Measurements from ENCODE around the gene MT1X.
"Not testable (repeated sequence)": the region's sequence is repeated elsewhere in the genome, so short reads cannot be mapped to it uniquely, and the experiment has no call there.

The MT1X gene

GRCh38 chr16:56653218-56653617, 29.1 kb upstream of the MT1X start:
- no peak for DNase-seq (ENCODE audit: low read depth in 2 of 2, low spot score in 1 of 2)

- peak; percentile 27 to 47 for DNase-seq (ENCODE audit: low read depth in 2 of 2, low spot score in 1 of 2)
Observed at GRCh38 chr16:56657555-56658326, 24.5 kb upstream of the MT1X start, which contains the start of gene MT1F. Gene MT1F (plus strand): TSS chr16:56657959. CDS start chr16:56658059, 100 bp downstream.

- DNase-seq (ENCODE audit: low read depth in 2 of 2, low spot score in 1 of 2), result no peak
Observed at GRCh38 chr16:56658327-56658875, 23.9 kb upstream of the MT1X start.

- no peak for DNase-seq (ENCODE audit: low read depth in 2 of 2, low spot score in 1 of 2)
Observed at GRCh38 chr16:56662357-56663354, 19.6 kb upstream of the MT1X start.

GRCh38 chr16:56664506-56664905, 17.8 kb upstream of the MT1X start:
- no peak for DNase-seq (ENCODE audit: low read depth in 2 of 2, low spot score in 1 of 2)

GRCh38 chr16:56665286-56666261, 16.7 kb upstream of the MT1X start:
- DNase-seq (ENCODE audit: low read depth in 2 of 2, low spot score in 1 of 2), result not testable (repeated sequence)

- no peak for DNase-seq (ENCODE audit: low read depth in 2 of 2, low spot score in 1 of 2)
Observed at GRCh38 chr16:56667581-56668571, 14.4 kb upstream of the MT1X start, which contains the start of gene MT1G. Gene MT1G (minus strand): TSS chr16:56668065. CDS start chr16:56667993, 72 bp downstream.

- DNase-seq (ENCODE audit: low read depth in 2 of 2, low spot score in 1 of 2), result no peak
Observed at GRCh38 chr16:56669005-56669839, 13.0 kb upstream of the MT1X start, which contains the start of gene MT1H. Gene MT1H (plus strand): TSS chr16:56669814. CDS start chr16:56669885, 71 bp downstream.

GRCh38 chr16:56669840-56670619, 12.2 kb upstream of the MT1X start:
- no peak for DNase-seq (ENCODE audit: low read depth in 2 of 2, low spot score in 1 of 2)

GRCh38 chr16:56670620-56670934, 11.7 kb upstream of the MT1X start:
- no peak for DNase-seq (ENCODE audit: low read depth in 2 of 2, low spot score in 1 of 2)

- not testable (repeated sequence) for DNase-seq (ENCODE audit: low read depth in 2 of 2, low spot score in 1 of 2)
Observed at GRCh38 chr16:56671691-56672090, 10.6 kb upstream of the MT1X start.

- not testable (repeated sequence) for DNase-seq (ENCODE audit: low read depth in 2 of 2, low spot score in 1 of 2)
Observed at GRCh38 chr16:56672171-56672570, 10.1 kb upstream of the MT1X start.

- DNase-seq (ENCODE audit: low read depth in 2 of 2, low spot score in 1 of 2), result no peak
Observed at GRCh38 chr16:56672761-56673536, 9.3 kb upstream of the MT1X start.

- no peak for DNase-seq (ENCODE audit: low read depth in 2 of 2, low spot score in 1 of 2)
Observed at GRCh38 chr16:56673921-56674320, 8.3 kb upstream of the MT1X start.

- not testable (repeated sequence) for DNase-seq (ENCODE audit: low read depth in 2 of 2, low spot score in 1 of 2)
Observed at GRCh38 chr16:56674570-56674969, 7.7 kb upstream of the MT1X start.

GRCh38 chr16:56675685-56676210, 6.5 kb upstream of the MT1X start:
- DNase-seq (ENCODE audit: low read depth in 2 of 2, low spot score in 1 of 2), result peak in 1 of 2 donors; percentile 16

Data from stimulated activated CD8-positive, alpha-beta memory T cell treated with anti-CD3 and anti-CD28 coated beads, Interleukin-4, amount 100 ng/mL, for 4 hours (primary cell).